GM06990 (cell line): ENCODE measurements around the gene RICTOR.

ENCODE experiments used
- DNase-seq: peaks from one replicate; pipeline ENCODE4 v3.0.0-alpha.2; 2011; ENCODE audit not compliant: insufficient read length; ENCODE audit errors: extremely low read depth
- H3K27me3 ChIP-seq: replicated peaks from 2 replicates; pipeline ENCODE4 v1.6.0; 2011; ENCODE audit warnings: low read length; ENCODE audit not compliant: control insufficient read depth, insufficient read depth
- H3K36me3 ChIP-seq: 2 replicates; pipeline ENCODE4 v1.5.1; 2011; ENCODE audit warnings: low read length; ENCODE audit not compliant: control insufficient read depth, insufficient read depth
- H3K4me3 ChIP-seq: replicated peaks from 2 replicates; pipeline ENCODE4 v1.5.1; 2011; ENCODE audit warnings: low read depth, mild to moderate bottlenecking, control low read depth, low read length
- CTCF ChIP-seq: IDR thresholded peaks from 2 replicates; pipeline ENCODE4 v1.5.1; 2011; ENCODE audit warnings: low read length, control low read depth, mild to moderate bottlenecking, inconsistent platforms; ENCODE audit not compliant: insufficient read depth, poor library complexity, severe bottlenecking

The RICTOR gene

GRCh38 chr5:39059064-39059463 lies 15.1 kb downstream of the RICTOR start:
- no peak overlapping the region for H3K4me3 ChIP-seq
- no peak for TF ChIP-seq CTCF
- H3K27me3 ChIP-seq: no peaks in the 10 kb centered on the region
- no peak for DNase-seq
- peaks cover 1% of the 10 kb centered on the region; the same call in 1 of the 2 replicates for H3K36me3 ChIP-seq

GRCh38 chr5:39058178-39058921 lies 15.8 kb downstream of the RICTOR start:
- Histone ChIP-seq H3K4me3 (peak overlapping the region; percentile 60), H3K27me3 (no peaks in the 10 kb centered on the region), H3K36me3 (peaks cover 1% of the 10 kb centered on the region; the same call in 1 of the 2 replicates)
- no peak for DNase-seq
- no peak for TF ChIP-seq CTCF

- Histone ChIP-seq H3K36me3 (peaks cover 1% of the 10 kb centered on the region; the same call in 1 of the 2 replicates), H3K4me3 (peak overlapping the region; percentile 60), H3K27me3 (no peaks in the 10 kb centered on the region)
- no peak for TF ChIP-seq CTCF
- DNase-seq: no peak
Observed at GRCh38 chr5:39057734-39058133, 16.5 kb downstream of the RICTOR start.

- TF ChIP-seq CTCF: no peak
- DNase-seq: no peak
- no peaks in the 10 kb centered on the region for H3K27me3 ChIP-seq
- peaks cover 1% of the 10 kb centered on the region; the same call in 1 of the 2 replicates for H3K36me3 ChIP-seq
- no peak overlapping the region for H3K4me3 ChIP-seq
Observed at GRCh38 chr5:39055768-39056398, 18.3 kb downstream of the RICTOR start.

GRCh38 chr5:39055027-39055767 lies 19.0 kb downstream of the RICTOR start:
- H3K4me3 ChIP-seq: no peak overlapping the region
- no peak for DNase-seq
- H3K36me3 ChIP-seq: peaks cover 1% of the 10 kb centered on the region; the same call in 1 of the 2 replicates
- no peak for TF ChIP-seq CTCF
- H3K27me3 ChIP-seq: no peaks in the 10 kb centered on the region
